Measurements from ENCODE around the gene UBE4B. TPM values are rescaled to one million over a fixed set of nuclear protein-coding genes. Genes with fewer than 3 reads are reported as not detected.

Gene UBE4B
- total and polyA plus RNA-seq, 9 of the 15 experiments (the other 6 are each of a cell fraction or from before 2014, with no cell fraction given): 11.7 to 73.7 (median 40.1) TPM

GRCh38 chr1:10209905-10210810 is 177.4 kb downstream of the UBE4B start, which contains the start of gene KIF1B (continued):
- TF ChIP-seq PBX2 (CRISPR knock-in tag; IDR thresholded peaks at IDR 0.05; ENCODE audit: low read depth) (peak; percentile 99), PBX2 (tag; conservative IDR thresholded peaks at IDR 0.05; ENCODE audit: low read depth) (peak; percentile 98), FOXA3 (CRISPR knock-in tag; conservative IDR thresholded peaks at IDR 0.05 in 1 of 2, IDR thresholded peaks at IDR 0.05 in 1 of 2) (no peak), LCOR (CRISPR knock-in tag; IDR thresholded peaks at IDR 0.05) (peak; percentile 84; the same call in 1 of the 2 replicates), CEBPG (CRISPR knock-in tag; IDR thresholded peaks at IDR 0.05) (no peak), CEBPG (tag; conservative IDR thresholded peaks at IDR 0.05 in 1 of 2, IDR thresholded peaks at IDR 0.05 in 1 of 2) (no peak), ZFP36 (IDR thresholded peaks at IDR 0.05; ENCODE audit: low read depth, low read length, partially characterized antibody) (no peak), TFE3 (CRISPR knock-in tag; IDR thresholded peaks at IDR 0.05) (no peak), ZNF217 (CRISPR knock-in tag; IDR thresholded peaks at IDR 0.05) (no peak), DACH1 (IDR thresholded peaks at IDR 0.05; ENCODE audit: partially characterized antibody) (peak; percentile 39), JUN (IDR thresholded peaks at IDR 0.05; ENCODE audit: borderline replicate concordance, low read depth, low read length) (0 out of 2 replicates have a peak, but pooled peaks have one; percentile 50), JUN (CRISPR knock-in tag; IDR thresholded peaks at IDR 0.05; ENCODE audit: borderline replicate concordance) (no peak)
- TF ChIP-seq, protein P1, sequence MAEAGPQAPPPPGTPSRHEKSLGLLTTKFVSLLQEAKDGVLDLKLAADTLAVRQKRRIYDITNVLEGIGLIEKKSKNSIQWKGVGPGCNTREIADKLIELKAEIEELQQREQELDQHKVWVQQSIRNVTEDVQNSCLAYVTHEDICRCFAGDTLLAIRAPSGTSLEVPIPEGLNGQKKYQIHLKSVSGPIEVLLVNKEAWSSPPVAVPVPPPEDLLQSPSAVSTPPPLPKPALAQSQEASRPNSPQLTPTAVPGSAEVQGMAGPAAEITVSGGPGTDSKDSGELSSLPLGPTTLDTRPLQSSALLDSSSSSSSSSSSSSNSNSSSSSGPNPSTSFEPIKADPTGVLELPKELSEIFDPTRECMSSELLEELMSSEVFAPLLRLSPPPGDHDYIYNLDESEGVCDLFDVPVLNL (CRISPR knock-in tag; IDR thresholded peaks at IDR 0.05; ENCODE audit: low read depth): no peak
- TF ChIP-seq, protein P2, sequence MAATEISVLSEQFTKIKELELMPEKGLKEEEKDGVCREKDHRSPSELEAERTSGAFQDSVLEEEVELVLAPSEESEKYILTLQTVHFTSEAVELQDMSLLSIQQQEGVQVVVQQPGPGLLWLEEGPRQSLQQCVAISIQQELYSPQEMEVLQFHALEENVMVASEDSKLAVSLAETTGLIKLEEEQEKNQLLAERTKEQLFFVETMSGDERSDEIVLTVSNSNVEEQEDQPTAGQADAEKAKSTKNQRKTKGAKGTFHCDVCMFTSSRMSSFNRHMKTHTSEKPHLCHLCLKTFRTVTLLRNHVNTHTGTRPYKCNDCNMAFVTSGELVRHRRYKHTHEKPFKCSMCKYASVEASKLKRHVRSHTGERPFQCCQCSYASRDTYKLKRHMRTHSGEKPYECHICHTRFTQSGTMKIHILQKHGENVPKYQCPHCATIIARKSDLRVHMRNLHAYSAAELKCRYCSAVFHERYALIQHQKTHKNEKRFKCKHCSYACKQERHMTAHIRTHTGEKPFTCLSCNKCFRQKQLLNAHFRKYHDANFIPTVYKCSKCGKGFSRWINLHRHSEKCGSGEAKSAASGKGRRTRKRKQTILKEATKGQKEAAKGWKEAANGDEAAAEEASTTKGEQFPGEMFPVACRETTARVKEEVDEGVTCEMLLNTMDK (IDR thresholded peaks at IDR 0.05; ENCODE audit: borderline replicate concordance, insufficient read depth, low read depth, low read length, poor library complexity, severe bottlenecking): peak; percentile 87
- TF ChIP-seq, protein P3, sequence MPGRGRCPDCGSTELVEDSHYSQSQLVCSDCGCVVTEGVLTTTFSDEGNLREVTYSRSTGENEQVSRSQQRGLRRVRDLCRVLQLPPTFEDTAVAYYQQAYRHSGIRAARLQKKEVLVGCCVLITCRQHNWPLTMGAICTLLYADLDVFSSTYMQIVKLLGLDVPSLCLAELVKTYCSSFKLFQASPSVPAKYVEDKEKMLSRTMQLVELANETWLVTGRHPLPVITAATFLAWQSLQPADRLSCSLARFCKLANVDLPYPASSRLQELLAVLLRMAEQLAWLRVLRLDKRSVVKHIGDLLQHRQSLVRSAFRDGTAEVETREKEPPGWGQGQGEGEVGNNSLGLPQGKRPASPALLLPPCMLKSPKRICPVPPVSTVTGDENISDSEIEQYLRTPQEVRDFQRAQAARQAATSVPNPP (IDR thresholded peaks at IDR 0.05; ENCODE audit: borderline replicate concordance, insufficient read depth, insufficient read length): no peak

Data from K562 (cell line).